Prostate gland (tissue), 2 donors: Measurements from ENCODE around the gene ADIPOQ.

Source experiments
- POLR2A ChIP-seq: fragments of 450-650 bp; IDR thresholded peaks from one replicate; pipeline ENCODE4 v1.6.1; 2016; ENCODE audit warnings: antibody characterized with exemption, mild to moderate bottlenecking
- POLR2AphosphoS5 ChIP-seq: sonication (generic); formaldehyde crosslinking; IDR thresholded peaks from one replicate; pipeline ENCODE4 v1.6.1; 2017; ENCODE audit warnings: antibody characterized with exemption
- TF ChIP-seq, protein P1 (sequence below), 4 experiments: fragments of 200-600 bp in 2 of 4; fragments of 450-650 bp in 2 of 4; sonication (generic) in 2 of 4; IDR thresholded peaks; 1 replicate in 3 of 4; 2 replicates in 1 of 4; pipeline ENCODE4 v1.5.1; 2016 to 2019; ENCODE audit warnings: antibody characterized with exemption in 4 of 4, mild to moderate bottlenecking in 2 of 4, moderate library complexity in 2 of 4

DNA sequence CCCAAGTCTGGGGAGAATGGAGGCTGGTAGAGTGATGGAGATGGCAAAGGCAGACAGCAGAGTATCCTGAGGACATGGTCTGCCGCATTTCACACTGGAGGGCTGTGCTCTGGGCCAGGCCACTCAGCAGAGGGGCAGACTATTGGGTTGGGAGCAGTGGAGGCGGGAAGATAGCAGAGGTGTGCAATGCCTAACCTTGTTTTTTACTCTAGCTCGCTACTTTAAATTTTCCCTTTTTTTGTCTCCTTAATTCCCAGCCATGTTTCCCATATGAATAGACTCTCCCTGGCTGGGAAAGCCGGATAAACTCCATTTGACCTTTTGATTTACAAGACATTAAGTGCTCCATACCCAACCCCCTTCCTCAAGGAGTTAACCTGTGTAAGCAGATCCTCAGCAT, 54.4 kb downstream of the ADIPOQ start:
- no peak for TF ChIP-seq POLR2A
- TF ChIP-seq, protein P1, sequence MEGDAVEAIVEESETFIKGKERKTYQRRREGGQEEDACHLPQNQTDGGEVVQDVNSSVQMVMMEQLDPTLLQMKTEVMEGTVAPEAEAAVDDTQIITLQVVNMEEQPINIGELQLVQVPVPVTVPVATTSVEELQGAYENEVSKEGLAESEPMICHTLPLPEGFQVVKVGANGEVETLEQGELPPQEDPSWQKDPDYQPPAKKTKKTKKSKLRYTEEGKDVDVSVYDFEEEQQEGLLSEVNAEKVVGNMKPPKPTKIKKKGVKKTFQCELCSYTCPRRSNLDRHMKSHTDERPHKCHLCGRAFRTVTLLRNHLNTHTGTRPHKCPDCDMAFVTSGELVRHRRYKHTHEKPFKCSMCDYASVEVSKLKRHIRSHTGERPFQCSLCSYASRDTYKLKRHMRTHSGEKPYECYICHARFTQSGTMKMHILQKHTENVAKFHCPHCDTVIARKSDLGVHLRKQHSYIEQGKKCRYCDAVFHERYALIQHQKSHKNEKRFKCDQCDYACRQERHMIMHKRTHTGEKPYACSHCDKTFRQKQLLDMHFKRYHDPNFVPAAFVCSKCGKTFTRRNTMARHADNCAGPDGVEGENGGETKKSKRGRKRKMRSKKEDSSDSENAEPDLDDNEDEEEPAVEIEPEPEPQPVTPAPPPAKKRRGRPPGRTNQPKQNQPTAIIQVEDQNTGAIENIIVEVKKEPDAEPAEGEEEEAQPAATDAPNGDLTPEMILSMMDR (IDR thresholded peaks at IDR 0.05): no peak
- no peak for TF ChIP-seq POLR2AphosphoS5
